ENCODE data around the gene CCDC60.

Gene CCDC60

DNA sequence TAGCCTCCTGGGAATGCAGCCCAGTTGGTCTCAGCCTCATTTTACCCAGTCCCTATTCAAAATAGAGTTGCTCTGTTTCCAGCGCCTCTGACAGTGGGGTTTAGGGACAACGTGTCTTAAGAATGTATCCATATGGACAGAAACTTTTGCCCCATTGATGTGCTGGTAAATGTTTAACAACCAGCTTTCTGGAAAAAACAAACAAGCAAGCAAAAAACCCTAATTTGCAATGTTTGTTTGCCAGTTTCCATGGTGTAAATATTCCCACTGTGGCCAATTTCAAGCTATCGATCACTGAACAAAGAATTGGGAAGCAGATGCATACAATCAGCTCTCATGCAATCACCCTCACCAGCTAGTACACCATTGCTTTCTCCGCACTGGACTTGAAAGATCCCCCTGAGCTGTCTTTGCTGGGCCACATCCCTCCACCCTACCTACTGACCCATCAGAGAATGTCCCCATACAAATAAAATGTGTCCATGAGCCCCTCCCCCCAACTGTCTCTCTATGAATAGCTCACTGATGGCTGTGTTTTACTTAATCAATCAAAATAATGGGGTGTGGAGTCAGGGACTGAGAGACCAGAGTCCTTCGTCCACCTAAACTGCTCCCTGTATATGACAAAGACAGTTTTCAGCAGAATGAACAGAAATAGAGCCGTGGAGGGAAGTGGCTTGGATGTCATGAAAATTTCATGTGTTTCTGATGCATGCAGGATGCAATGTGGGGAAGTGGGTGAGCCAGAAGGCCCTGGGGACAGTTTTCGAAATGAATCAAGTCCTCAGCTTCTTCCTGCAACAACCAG, 40.8 kb downstream of the CCDC60 start:
- Histone ChIP-seq H3K27me3 (ENCODE audit: insufficient read depth, poor library complexity, severe bottlenecking) (no peaks in the 10 kb centered on the region), H3K4me3 (ENCODE audit: severe bottlenecking) (no peak overlapping the region), H3K27ac (ENCODE audit: poor library complexity, severe bottlenecking) (no peak overlapping the region), H3K36me3 (ENCODE audit: low read depth) (no peaks in the 10 kb centered on the region), H3K4me1 (ENCODE audit: insufficient read depth, poor library complexity, severe bottlenecking) (no peaks in the 10 kb centered on the region), H3K9me3 (ENCODE audit: severe bottlenecking) (peaks cover 3% of the 10 kb centered on the region)
- DNase-seq (ENCODE audit: low spot score): no peak
- no peak for ATAC-seq (ENCODE audit: low read depth)
- TF ChIP-seq, protein P1, sequence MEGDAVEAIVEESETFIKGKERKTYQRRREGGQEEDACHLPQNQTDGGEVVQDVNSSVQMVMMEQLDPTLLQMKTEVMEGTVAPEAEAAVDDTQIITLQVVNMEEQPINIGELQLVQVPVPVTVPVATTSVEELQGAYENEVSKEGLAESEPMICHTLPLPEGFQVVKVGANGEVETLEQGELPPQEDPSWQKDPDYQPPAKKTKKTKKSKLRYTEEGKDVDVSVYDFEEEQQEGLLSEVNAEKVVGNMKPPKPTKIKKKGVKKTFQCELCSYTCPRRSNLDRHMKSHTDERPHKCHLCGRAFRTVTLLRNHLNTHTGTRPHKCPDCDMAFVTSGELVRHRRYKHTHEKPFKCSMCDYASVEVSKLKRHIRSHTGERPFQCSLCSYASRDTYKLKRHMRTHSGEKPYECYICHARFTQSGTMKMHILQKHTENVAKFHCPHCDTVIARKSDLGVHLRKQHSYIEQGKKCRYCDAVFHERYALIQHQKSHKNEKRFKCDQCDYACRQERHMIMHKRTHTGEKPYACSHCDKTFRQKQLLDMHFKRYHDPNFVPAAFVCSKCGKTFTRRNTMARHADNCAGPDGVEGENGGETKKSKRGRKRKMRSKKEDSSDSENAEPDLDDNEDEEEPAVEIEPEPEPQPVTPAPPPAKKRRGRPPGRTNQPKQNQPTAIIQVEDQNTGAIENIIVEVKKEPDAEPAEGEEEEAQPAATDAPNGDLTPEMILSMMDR (IDR thresholded peaks at IDR 0.05; ENCODE audit: poor library complexity, severe bottlenecking): no peak

DNA sequence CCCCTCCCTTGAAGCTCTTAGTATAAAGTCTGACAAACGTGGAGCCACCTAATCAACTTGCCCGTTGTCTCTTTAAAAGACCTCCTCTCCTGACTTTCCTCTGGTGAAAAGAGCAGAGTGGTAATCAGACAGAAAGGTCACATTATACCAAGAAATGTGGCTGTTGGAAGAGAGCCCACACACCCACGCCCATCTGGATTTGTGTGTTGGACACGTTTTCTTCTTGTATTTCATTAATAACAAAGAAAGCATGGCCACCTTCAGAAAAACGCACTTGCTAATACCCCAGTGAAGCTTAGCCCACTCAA, 41.3 kb downstream of the CCDC60 start:
- H3K4me3 ChIP-seq (ENCODE audit: severe bottlenecking): no peak overlapping the region
- DNase-seq (ENCODE audit: low spot score): no peak

GRCh38 chr12:119378903-119379302, 44.4 kb downstream of the CCDC60 start:
- no peak overlapping the region for H3K4me3 ChIP-seq (ENCODE audit: severe bottlenecking)
- no peaks in the 10 kb centered on the region for H3K4me1 ChIP-seq (ENCODE audit: insufficient read depth, poor library complexity, severe bottlenecking)
- DNase-seq (ENCODE audit: low spot score) (no peak), ATAC-seq (ENCODE audit: low read depth) (no peak)
- H3K27me3 ChIP-seq (ENCODE audit: insufficient read depth, poor library complexity, severe bottlenecking): no peaks in the 10 kb centered on the region
- no peaks in the 10 kb centered on the region for H3K36me3 ChIP-seq (ENCODE audit: low read depth)
- peaks cover 3% of the 10 kb centered on the region for H3K9me3 ChIP-seq (ENCODE audit: severe bottlenecking)
- H3K27ac ChIP-seq (ENCODE audit: poor library complexity, severe bottlenecking): no peak overlapping the region
- TF ChIP-seq, protein P1 (IDR thresholded peaks at IDR 0.05; ENCODE audit: poor library complexity, severe bottlenecking): no peak

More for the DNA sequence above, 41.3 kb downstream of the CCDC60 start:
- H3K27me3 ChIP-seq (ENCODE audit: insufficient read depth, poor library complexity, severe bottlenecking): no peaks in the 10 kb centered on the region
- H3K36me3 ChIP-seq (ENCODE audit: low read depth): no peaks in the 10 kb centered on the region
- H3K27ac ChIP-seq (ENCODE audit: poor library complexity, severe bottlenecking): no peak overlapping the region
- H3K9me3 ChIP-seq (ENCODE audit: severe bottlenecking): peaks cover 3% of the 10 kb centered on the region
- H3K4me1 ChIP-seq (ENCODE audit: insufficient read depth, poor library complexity, severe bottlenecking): no peaks in the 10 kb centered on the region
- ATAC-seq (ENCODE audit: low read depth): no peak
- TF ChIP-seq, protein P1 (IDR thresholded peaks at IDR 0.05; ENCODE audit: poor library complexity, severe bottlenecking): no peak

DNA sequence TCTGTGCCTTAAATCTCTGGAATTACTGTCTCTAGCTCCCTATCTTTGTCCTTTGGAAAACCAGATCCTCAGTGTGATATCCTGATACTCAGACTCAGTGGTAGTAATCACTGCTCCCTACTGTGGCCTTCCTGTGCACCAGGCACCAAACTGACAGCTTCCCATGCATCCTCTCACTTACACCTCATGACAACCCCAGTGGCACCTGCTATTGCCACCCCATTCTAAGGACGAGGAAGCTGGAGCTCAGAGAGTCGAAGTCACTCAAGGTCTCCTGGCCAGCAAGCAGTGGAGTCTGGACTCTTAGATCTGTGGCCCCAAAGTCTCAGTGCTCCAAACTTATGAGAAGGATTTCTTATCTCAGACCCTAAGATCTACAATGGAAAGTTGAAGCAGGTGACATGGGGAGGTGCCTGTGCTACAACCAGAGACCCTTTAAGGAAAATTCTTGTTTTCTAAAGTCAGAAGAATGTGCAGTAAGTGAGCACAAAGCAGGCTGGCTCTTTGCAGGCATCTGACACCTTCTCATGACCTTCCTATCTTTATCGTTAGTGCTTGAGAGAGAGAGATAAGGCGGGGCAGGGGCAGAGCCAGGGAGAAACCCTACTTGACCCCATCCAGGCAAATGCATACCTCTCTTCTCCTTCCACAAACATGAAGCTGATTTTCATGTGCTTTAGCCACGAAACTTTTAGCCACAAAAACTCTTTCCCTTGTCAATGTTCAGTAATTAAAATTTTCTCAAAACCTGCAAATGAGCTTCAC, 47.1 kb downstream of the CCDC60 start:
- TF ChIP-seq, protein P1 (IDR thresholded peaks at IDR 0.05; ENCODE audit: poor library complexity, severe bottlenecking): no peak
- no peak for ATAC-seq (ENCODE audit: low read depth)
- no peaks in the 10 kb centered on the region for H3K36me3 ChIP-seq (ENCODE audit: low read depth)
- no peak for DNase-seq (ENCODE audit: low spot score)
- H3K27ac ChIP-seq (ENCODE audit: poor library complexity, severe bottlenecking): no peak overlapping the region
- H3K4me1 ChIP-seq (ENCODE audit: insufficient read depth, poor library complexity, severe bottlenecking): no peaks in the 10 kb centered on the region
- peaks cover 3% of the 10 kb centered on the region for H3K9me3 ChIP-seq (ENCODE audit: severe bottlenecking)
- H3K27me3 ChIP-seq (ENCODE audit: insufficient read depth, poor library complexity, severe bottlenecking): no peaks in the 10 kb centered on the region
- no peak overlapping the region for H3K4me3 ChIP-seq (ENCODE audit: severe bottlenecking)

GRCh38 chr12:119383206-119383605, 48.7 kb downstream of the CCDC60 start:
- Histone ChIP-seq H3K4me3 (ENCODE audit: severe bottlenecking) (no peak overlapping the region), H3K9me3 (ENCODE audit: severe bottlenecking) (peaks cover 3% of the 10 kb centered on the region), H3K4me1 (ENCODE audit: insufficient read depth, poor library complexity, severe bottlenecking) (no peaks in the 10 kb centered on the region), H3K36me3 (ENCODE audit: low read depth) (no peaks in the 10 kb centered on the region), H3K27me3 (ENCODE audit: insufficient read depth, poor library complexity, severe bottlenecking) (no peaks in the 10 kb centered on the region), H3K27ac (ENCODE audit: poor library complexity, severe bottlenecking) (no peak overlapping the region)
- TF ChIP-seq, protein P1 (IDR thresholded peaks at IDR 0.05; ENCODE audit: poor library complexity, severe bottlenecking): no peak
- no peak for DNase-seq (ENCODE audit: low spot score)
- no peak for ATAC-seq (ENCODE audit: low read depth)
